ENCODE data around the gene KTN1. TPM values are rescaled to one million over a fixed set of nuclear protein-coding genes. Genes with fewer than 3 reads are reported as not detected.

KTN1 gene
- total RNA-seq, 2 experiments from 2014 or later = 126 to 134 TPM

DNA sequence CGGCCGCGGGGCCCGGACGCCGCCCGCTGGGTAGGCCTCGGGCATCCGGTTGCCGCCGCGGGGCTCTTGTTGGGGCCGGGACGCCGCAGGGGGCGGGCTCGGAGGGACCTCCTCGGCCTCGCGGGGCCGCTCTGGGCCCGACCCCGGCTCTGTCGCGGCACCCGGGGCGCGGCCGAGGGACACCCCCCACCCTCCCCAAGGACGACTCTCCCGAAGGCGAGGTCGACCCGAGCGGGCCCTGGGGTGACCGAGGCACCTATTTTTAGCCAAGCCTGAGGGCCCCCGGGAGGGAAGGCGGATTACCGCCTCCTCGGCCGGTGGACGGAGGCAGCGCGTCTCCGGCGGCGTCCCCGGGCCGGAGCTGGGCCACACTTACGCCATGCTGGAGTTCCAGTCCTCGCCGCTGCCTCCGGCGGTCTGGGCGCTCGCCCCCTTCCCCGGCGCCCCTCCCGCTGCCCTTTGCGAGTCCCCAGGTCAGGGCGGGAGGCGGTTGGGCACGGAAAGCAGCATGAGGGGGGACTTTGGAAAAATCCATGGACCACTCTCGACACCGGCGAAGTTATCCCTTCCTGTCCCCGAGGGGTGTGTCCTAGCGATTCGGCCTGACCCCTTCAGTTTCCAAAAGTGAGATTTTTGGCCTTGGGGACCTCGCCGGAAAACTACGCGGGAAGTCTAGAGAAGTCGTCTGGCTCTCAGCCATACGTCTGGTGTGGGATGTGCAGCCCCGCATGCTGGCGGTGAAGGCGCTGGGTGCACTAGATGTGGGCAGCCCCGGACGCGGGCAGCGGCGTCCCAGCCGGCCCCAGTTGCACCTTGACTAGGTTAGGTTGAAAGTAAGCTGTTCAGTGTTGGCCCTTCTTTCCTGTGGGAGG, 699 bp downstream of the KTN1 start:
- intact Hi-C loops (cut with micrococcal nuclease) = loop anchor here (1.0 to 5.0 kb wide), 7 partner anchors 117 to 552 kb away; partner anchors contain the start of genes FBXO34 and PELI2
- Mint-ChIP-seq H3K4me3 (peak overlapping the region; percentile 78), H3K27ac (peak overlapping the region; percentile 61), H3K4me1 (ENCODE audit: low read depth) (peaks cover 37% of the 10 kb centered on the region), H3K36me3 (no peaks in the 10 kb centered on the region), H3K9me3 (no peaks in the 10 kb centered on the region), H3K27me3 (no peaks in the 10 kb centered on the region)
- ChIA-PET POLR2A (interaction anchor here (0.9 to 1.2 kb wide), 2 partner anchors 122 to 529 kb away, joined by 3 to 5 read pairs; partner anchors contain the start of gene MAPK1IP1L), CTCF (interaction anchor here (0.9 to 1.7 kb wide), 4 partner anchors 134 to 368 kb away, joined by 3 to 14 read pairs (median 4); no protein-coding TSS in a partner anchor)
- peak; percentile 65 for DNase-seq

DNA sequence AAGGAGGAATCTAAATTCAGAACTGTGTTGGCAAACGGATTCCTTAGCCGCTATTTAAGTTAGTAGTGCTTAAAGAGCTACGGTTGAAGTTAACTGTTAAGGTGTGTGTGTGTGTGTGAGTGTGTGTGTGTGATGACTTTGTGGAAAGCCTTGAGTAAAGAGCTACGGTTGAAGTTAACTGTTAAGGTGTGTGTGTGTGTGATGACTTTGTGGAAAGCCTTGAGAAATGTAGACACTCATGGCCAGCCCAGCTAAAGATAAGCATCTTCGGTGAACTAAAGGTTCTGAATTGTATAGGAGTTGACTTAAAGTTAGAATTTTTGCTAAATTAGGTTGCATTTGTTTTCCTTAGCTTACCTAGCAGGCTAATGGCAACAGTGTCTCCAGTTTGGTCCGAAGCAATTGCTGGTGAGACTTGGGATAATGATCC, 1.4 kb downstream of the KTN1 start:
- Mint-ChIP-seq H3K36me3 (no peaks in the 10 kb centered on the region), H3K4me1 (ENCODE audit: low read depth) (peaks cover 44% of the 10 kb centered on the region), H3K27me3 (no peaks in the 10 kb centered on the region), H3K27ac (peak overlapping the region; percentile 61), H3K4me3 (peak overlapping the region; percentile 78), H3K9me3 (no peaks in the 10 kb centered on the region)
- POLR2A ChIA-PET = interaction anchor here (0.8 to 1.2 kb wide), 3 partner anchors 43 to 530 kb away, joined by 3 to 5 read pairs (median 3); partner anchors contain the start of gene MAPK1IP1L
- intact Hi-C loops (cut with micrococcal nuclease) = loop anchor here (1.0 to 5.0 kb wide), 6 partner anchors 134 to 551 kb away; partner anchors contain the start of genes FBXO34 and PELI2
- CTCF ChIA-PET = interaction anchor here (0.9 to 1.7 kb wide), 4 partner anchors 135 to 368 kb away, joined by 3 to 14 read pairs (median 4); no protein-coding TSS in a partner anchor
- no peak for DNase-seq

DNA sequence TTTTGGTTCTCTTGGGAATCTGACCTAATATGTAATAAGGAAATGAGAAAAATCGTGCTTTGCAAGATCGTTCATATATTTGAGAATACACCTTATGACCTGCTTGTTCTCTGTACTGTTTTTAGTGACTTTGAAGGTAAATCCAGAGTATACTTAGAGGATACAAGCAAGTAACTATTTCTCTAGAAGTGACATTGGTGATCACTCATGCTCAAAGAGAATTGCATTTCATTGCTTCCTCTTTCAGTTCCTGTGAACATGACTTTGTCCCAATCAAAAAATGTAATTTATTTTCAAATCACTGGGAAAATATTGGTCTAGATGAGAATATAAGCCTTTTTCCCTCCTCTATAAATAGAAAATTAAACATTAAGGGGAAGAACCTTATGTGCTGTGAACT, 2.7 kb downstream of the KTN1 start:
- intact Hi-C loops (cut with micrococcal nuclease) = loop anchor here (5.0 kb wide), 5 partner anchors 135 to 550 kb away; partner anchors contain the start of genes FBXO34 and PELI2
- Mint-ChIP-seq H3K4me1 (ENCODE audit: low read depth) (peaks cover 47% of the 10 kb centered on the region), H3K27me3 (no peaks in the 10 kb centered on the region), H3K9me3 (no peaks in the 10 kb centered on the region), H3K36me3 (no peaks in the 10 kb centered on the region), H3K27ac (peak overlapping the region; percentile 38), H3K4me3 (peak overlapping the region; percentile 27)
- CTCF ChIA-PET = interaction anchor here (0.9 kb wide), 1 partner anchor 136 kb away, joined by 3 read pairs; no protein-coding TSS in a partner anchor
- POLR2A ChIA-PET = no interaction called here
- DNase-seq = no peak

DNA sequence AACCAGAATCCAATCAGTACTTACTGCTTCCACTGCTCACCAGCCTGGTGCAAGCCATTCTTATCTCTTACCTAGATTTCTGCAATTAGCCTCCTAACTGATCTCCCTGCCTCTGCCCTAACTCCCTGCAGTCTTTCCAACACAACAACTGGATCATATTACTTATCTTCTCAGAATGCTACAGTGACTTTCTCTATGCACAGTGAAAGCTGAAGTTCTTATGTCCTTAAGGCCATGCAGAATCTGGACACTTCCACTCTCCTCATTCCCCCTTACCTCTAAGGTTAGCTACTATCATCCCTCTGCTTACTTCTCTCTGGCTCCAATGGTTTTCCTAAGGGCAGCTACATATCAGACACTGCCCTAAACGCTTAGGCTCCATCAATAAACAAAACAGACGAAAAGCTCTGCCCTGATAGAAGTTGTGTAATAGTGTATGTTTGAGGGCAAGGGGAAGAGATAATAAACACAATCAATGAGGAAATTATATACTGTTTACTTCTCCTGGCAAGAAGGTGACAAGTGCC, 4.0 kb downstream of the KTN1 start:
- Mint-ChIP-seq H3K4me3 (no peak overlapping the region), H3K27me3 (no peaks in the 10 kb centered on the region), H3K9me3 (no peaks in the 10 kb centered on the region), H3K4me1 (ENCODE audit: low read depth) (peaks cover 47% of the 10 kb centered on the region), H3K36me3 (no peaks in the 10 kb centered on the region), H3K27ac (no peak overlapping the region)
- ChIA-PET CTCF (interaction anchor here (1.3 kb wide), 1 partner anchor 147 kb away, joined by 4 read pairs; no protein-coding TSS in a partner anchor), POLR2A (no interaction called here)
- intact Hi-C loops (cut with micrococcal nuclease) = loop anchor here (5.0 kb wide), 5 partner anchors 137 to 548 kb away; partner anchors contain the start of genes FBXO34 and PELI2
- DNase-seq = no peak

DNA sequence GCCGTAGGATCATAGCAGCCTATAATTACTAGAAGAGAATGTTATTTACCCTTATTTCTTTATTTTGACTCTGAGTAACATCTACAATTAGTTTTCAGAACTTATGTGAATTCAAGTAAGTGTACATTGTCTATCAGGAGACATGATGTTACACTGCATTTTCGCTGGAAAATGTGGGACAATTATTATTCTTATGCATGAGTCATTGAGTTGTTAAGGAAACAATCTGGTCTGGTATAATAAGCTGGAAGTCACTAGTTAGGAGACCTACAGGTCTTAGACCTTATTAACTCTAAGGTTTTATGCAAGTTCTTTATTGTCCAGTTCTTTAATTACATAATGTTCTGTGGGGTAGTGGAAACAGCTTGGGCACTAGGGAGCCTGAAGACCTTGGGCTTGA, 5.8 kb downstream of the KTN1 start:
- no peaks in the 10 kb centered on the region for H3K36me3 Mint-ChIP-seq
- H3K4me1 Mint-ChIP-seq (ENCODE audit: low read depth) = peaks cover 50% of the 10 kb centered on the region
- H3K27ac Mint-ChIP-seq = no peak overlapping the region
- no peak for DNase-seq
- intact Hi-C loops (cut with micrococcal nuclease) = no loop called here
- H3K27me3 Mint-ChIP-seq = no peaks in the 10 kb centered on the region
- POLR2A ChIA-PET = interaction anchor here (0.7 to 1.9 kb wide), 3 partner anchors 9 to 19 kb away, joined by 3 to 4 read pairs (median 3); no protein-coding TSS in a partner anchor
- CTCF ChIA-PET = interaction anchor here (0.9 to 1.0 kb wide), 2 partner anchors 8 to 9 kb away, joined by 3 read pairs; no protein-coding TSS in a partner anchor
- H3K4me3 Mint-ChIP-seq = no peak overlapping the region
- H3K9me3 Mint-ChIP-seq = no peaks in the 10 kb centered on the region

DNA sequence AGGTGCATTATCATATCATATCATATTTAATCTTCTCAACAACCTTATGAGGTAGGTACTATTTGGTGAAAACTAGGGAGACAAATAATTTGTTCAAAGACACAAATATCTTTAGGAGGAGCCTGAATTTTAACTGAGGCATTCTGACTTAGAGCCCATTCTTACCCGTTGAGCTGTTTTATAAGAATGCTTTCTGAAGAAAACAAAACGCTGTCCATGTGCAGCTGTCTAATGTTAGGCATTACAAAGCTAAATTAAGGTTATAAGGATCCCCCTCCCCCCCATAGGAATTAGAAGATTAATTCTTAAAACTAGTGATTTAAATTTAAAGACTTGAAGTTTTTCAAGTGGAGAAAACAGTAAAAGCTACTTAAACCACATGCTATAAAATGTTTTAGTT, 6.4 kb downstream of the KTN1 start:
- H3K4me1 Mint-ChIP-seq (ENCODE audit: low read depth) = peaks cover 46% of the 10 kb centered on the region
- DNase-seq = no peak
- intact Hi-C loops (cut with micrococcal nuclease) = no loop called here
- POLR2A ChIA-PET = interaction anchor here (0.7 to 1.9 kb wide), 3 partner anchors 9 to 18 kb away, joined by 3 to 4 read pairs (median 3); no protein-coding TSS in a partner anchor
- H3K27ac Mint-ChIP-seq = no peak overlapping the region
- no peaks in the 10 kb centered on the region for H3K27me3 Mint-ChIP-seq
- CTCF ChIA-PET = interaction anchor here (0.9 to 1.0 kb wide), 2 partner anchors 9 kb away, joined by 3 read pairs; no protein-coding TSS in a partner anchor
- H3K36me3 Mint-ChIP-seq = no peaks in the 10 kb centered on the region
- H3K9me3 Mint-ChIP-seq = no peaks in the 10 kb centered on the region
- no peak overlapping the region for H3K4me3 Mint-ChIP-seq

DNA sequence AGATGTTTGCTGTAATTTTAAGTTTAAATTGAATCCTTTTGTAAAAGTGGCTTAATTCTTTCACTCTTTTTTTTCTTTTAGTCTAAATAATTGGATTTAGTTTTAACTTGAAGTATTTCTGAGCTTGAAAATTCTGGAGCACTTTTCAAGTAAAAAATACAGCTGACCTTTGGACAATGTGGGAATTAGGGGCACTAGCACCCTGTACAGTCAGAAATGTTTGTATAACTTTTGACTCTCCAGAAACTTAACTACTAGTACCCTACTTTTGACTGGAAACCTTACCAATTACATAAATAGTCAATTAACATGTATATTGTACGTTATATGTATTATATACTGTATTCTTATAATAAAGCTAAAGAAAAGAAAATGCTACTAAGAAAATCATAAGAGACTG, 7.8 kb downstream of the KTN1 start:
- Mint-ChIP-seq H3K36me3 (no peaks in the 10 kb centered on the region), H3K4me1 (ENCODE audit: low read depth) (peaks cover 56% of the 10 kb centered on the region), H3K4me3 (no peak overlapping the region), H3K9me3 (no peaks in the 10 kb centered on the region), H3K27me3 (no peaks in the 10 kb centered on the region), H3K27ac (no peak overlapping the region)
- intact Hi-C loops (cut with micrococcal nuclease) = no loop called here
- ChIA-PET CTCF (interaction anchor here (0.8 kb wide), 1 partner anchor 140 kb away, joined by 3 read pairs; no protein-coding TSS in a partner anchor), POLR2A (no interaction called here)
- DNase-seq = no peak

DNA sequence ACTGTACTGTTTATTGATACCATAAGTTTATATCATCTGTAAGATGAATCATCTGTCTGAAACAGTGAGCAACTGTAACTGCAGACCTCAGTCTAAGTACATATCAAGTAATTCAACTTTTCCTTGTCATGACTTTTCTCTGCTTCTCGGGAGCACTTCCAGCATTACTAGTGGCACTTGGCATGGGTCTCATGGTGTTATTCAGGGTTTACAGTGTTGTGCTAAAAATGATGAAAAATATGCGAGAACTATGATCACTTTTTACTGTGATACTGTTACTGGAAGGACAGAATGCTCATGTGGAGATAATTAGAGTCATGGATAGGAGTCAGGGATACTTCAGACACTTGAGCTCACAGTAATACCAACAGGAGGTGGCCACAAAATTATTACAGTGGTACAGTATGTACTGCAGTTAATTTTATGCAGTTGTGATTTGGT, 8.3 kb downstream of the KTN1 start:
- Mint-ChIP-seq H3K36me3 (no peaks in the 10 kb centered on the region), H3K4me1 (ENCODE audit: low read depth) (peaks cover 59% of the 10 kb centered on the region), H3K27ac (no peak overlapping the region), H3K27me3 (no peaks in the 10 kb centered on the region), H3K4me3 (no peak overlapping the region), H3K9me3 (no peaks in the 10 kb centered on the region)
- ChIA-PET POLR2A (no interaction called here), CTCF (interaction anchor here (0.6 kb wide), 1 partner anchor 144 kb away, joined by 4 read pairs; no protein-coding TSS in a partner anchor)
- intact Hi-C loops (cut with micrococcal nuclease) = no loop called here
- DNase-seq = no peak

DNA sequence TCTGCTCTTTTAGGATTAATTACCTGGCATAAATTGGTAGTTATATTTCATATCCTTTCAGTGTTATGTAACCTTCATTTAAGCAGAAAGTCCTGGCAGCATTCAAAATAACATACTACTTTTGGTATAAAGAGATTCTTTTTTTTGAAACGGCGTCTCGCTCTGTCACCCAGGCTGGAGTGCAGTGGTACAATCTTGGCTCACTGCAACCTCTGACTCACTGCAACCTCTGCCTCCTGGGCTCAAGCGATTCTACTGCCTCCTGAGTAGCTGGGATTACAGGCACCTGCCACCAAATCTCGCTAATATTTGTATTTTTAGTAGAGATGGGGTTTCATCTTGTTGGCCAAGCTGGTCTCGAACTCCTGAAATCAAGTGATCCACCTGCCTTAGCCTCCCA, 9.2 kb downstream of the KTN1 start:
- H3K27ac Mint-ChIP-seq = no peak overlapping the region
- H3K27me3 Mint-ChIP-seq = no peaks in the 10 kb centered on the region
- no peak overlapping the region for H3K4me3 Mint-ChIP-seq
- POLR2A ChIA-PET = no interaction called here
- no peak for DNase-seq
- intact Hi-C loops (cut with micrococcal nuclease) = no loop called here
- H3K9me3 Mint-ChIP-seq = no peaks in the 10 kb centered on the region
- H3K36me3 Mint-ChIP-seq = peaks cover 2% of the 10 kb centered on the region
- CTCF ChIA-PET = no interaction called here
- H3K4me1 Mint-ChIP-seq (ENCODE audit: low read depth) = peaks cover 65% of the 10 kb centered on the region

DNA sequence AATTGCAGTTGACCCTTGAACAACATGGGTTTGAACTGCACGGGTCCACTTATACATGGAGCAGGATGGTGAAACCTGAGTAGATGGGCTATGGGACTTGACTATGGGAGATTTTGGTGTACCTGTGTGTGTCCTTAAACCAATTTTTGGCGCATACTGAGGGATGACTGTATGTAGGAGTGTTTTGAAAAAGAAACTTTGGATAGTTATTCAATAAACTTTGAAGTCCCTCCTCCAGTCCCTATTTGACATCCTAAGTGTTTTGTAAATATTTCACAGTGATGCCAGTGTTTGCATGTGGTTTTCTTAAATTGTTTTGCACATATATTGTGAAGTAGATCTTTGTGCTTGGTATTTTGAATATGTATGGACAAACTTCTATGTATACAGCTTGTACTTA, 12.4 kb downstream of the KTN1 start:
- H3K27me3 Mint-ChIP-seq = no peaks in the 10 kb centered on the region
- peaks cover 2% of the 10 kb centered on the region for H3K9me3 Mint-ChIP-seq
- POLR2A ChIA-PET = no interaction called here
- no peak overlapping the region for H3K27ac Mint-ChIP-seq
- DNase-seq = no peak
- no peak overlapping the region for H3K4me3 Mint-ChIP-seq
- peaks cover 51% of the 10 kb centered on the region for H3K4me1 Mint-ChIP-seq (ENCODE audit: low read depth)
- intact Hi-C loops (cut with micrococcal nuclease) = no loop called here
- CTCF ChIA-PET = no interaction called here
- H3K36me3 Mint-ChIP-seq = peaks cover 5% of the 10 kb centered on the region

DNA sequence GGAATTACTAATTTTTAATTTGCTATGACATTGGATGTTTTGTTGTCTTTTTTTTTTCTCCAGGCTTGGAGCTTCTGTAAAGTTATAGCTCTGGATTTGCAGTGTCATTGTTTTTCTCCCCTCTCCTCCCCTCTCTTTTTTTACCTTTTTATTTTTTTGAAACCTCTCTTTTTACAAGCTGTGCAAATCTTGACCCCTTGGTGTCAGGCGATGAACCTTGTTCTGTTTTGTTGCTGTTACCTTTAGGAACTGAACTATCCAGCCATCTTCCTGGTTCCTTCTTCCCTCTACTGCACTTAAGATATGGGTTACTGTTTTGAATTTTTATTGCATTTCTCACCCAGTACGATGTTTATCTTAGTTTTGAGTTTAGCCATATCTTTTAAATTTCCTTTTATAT, 13.7 kb downstream of the KTN1 start:
- Mint-ChIP-seq H3K4me1 (ENCODE audit: low read depth) (peaks cover 42% of the 10 kb centered on the region), H3K36me3 (peaks cover 11% of the 10 kb centered on the region), H3K9me3 (peaks cover 2% of the 10 kb centered on the region), H3K4me3 (no peak overlapping the region), H3K27ac (no peak overlapping the region), H3K27me3 (no peaks in the 10 kb centered on the region)
- DNase-seq = no peak
- POLR2A ChIA-PET = no interaction called here
- intact Hi-C loops (cut with micrococcal nuclease) = no loop called here
- CTCF ChIA-PET = no interaction called here

Measured in activated CD4-positive, alpha-beta memory T cell treated with anti-CD3 and anti-CD28 coated beads for 36 hours (primary cell).